ENCODE data around the gene VAV3. TPM values are rescaled to one million over a fixed set of nuclear protein-coding genes. Genes with fewer than 3 reads are reported as not detected.

Gene VAV3
- total and polyA plus RNA-seq, 2 of the 8 experiments (the other 6 are each of a cell fraction or from before 2014, with no cell fraction given): 2.9 to 7.9 TPM

DNA sequence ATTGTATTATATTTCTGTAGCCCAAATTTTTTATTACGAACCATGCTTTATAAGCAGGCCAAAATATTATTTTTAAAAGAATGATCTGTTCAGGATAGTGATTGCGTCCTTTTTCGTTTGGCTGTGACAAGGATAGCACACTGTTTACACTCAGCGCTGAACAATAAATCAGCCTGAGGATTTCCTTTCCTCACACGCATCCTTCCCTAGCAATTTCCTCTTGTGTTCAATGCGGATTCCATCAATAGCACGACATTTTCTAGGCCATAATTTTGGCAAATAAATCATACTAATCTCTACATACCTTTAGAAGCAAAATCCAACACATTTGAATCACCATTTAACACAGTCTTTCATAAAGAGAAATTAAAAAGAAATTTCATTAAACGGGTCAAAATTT, 1.6 kb upstream of the VAV3 start:
- no peak for FAIRE-seq
- TF ChIP-seq POLR2A (IDR thresholded peaks at IDR 0.05; ENCODE audit: control extremely low read depth in 1 of 2, low read depth in 2 of 2, low read length in 2 of 2) (no peak), EGR1 (IDR thresholded peaks at IDR 0.05; ENCODE audit: borderline replicate concordance, low read depth, low read length) (no peak), BRCA1 (IDR thresholded peaks at IDR 0.05; ENCODE audit: low read depth, low read length) (no peak)

More for the DNA sequence above, 1.6 kb upstream of the VAV3 start:
- Histone ChIP-seq H3K14ac (ENCODE audit: insufficient read length) (no peak overlapping the region), H2BK5ac (ENCODE audit: low read depth, low read length) (no peak overlapping the region), H3K4me2 (ENCODE audit: insufficient read depth in 1 of 2, low read depth in 2 of 2, low read length in 2 of 2) (no peak overlapping the region), H3K23ac (ENCODE audit: insufficient read length) (no peak overlapping the region), H3K79me2 (ENCODE audit: control insufficient read depth in 1 of 2, insufficient read depth in 2 of 2, low read length in 2 of 2) (peaks cover 0 to 9% of the 10 kb centered on the region in 2 experiments; a peak in 1 of 4 replicates), H3K4ac (replicated peaks; ENCODE audit: insufficient read length, low read depth, low read length) (no peak overlapping the region), H2BK15ac (ENCODE audit: low read length) (no peak overlapping the region), H3K4me3 (ENCODE audit: extremely low read depth in 1 of 4, insufficient read depth in 2 of 4, low read depth in 3 of 4, low read length in 4 of 4) (no peak overlapping the region), H3K56ac (replicated peaks; ENCODE audit: insufficient read length, low read depth, low read length) (no peak overlapping the region), H3K4me1 (replicated peaks in 1 of 4; ENCODE audit: control insufficient read depth in 3 of 4, insufficient read depth in 4 of 4, low read length in 3 of 4) (peaks cover 0 to 6% (median 0%) of the 10 kb centered on the region in 4 experiments; a peak in 1 of 7 replicates), H3K18ac (ENCODE audit: extremely low read depth, low read length) (no peak overlapping the region), H3K27ac (ENCODE audit: low read depth, low read length) (no peak overlapping the region), H3K36me3 (ENCODE audit: control insufficient read depth in 2 of 4, insufficient read depth in 4 of 4, low read length in 3 of 4) (no peaks in the 10 kb centered on the region), H3K79me1 (ENCODE audit: low read depth, low read length) (no peaks in the 10 kb centered on the region), H3K9ac (replicated peaks in 1 of 4; ENCODE audit: extremely low read depth in 1 of 4, low read depth in 3 of 4, low read length in 3 of 4) (no peak overlapping the region), H2BK120ac (replicated peaks; ENCODE audit: low read depth, low read length) (no peak overlapping the region), H4K20me1 (replicated peaks in 1 of 2; ENCODE audit: control insufficient read depth in 1 of 2, insufficient read depth in 2 of 2, low read length in 2 of 2) (peaks cover 0 to 2% of the 10 kb centered on the region in 2 experiments), H3K9me3 (ENCODE audit: insufficient read depth in 2 of 2, low read depth in 1 of 2, low read length in 1 of 2) (no peaks in the 10 kb centered on the region), H4K91ac (replicated peaks; ENCODE audit: insufficient read length, low read length) (no peak overlapping the region), H2BK20ac (ENCODE audit: low read length) (no peak overlapping the region), H3K23me2 (ENCODE audit: low read depth, low read length) (peaks cover 14% of the 10 kb centered on the region), H4K5ac (ENCODE audit: insufficient read length, low read depth, low read length) (no peak overlapping the region), H2AK5ac (ENCODE audit: low read depth, low read length) (no peak overlapping the region), H2AFZ (ENCODE audit: low read length) (no peak overlapping the region), H2BK12ac (ENCODE audit: low read depth, low read length) (no peak overlapping the region), H3K27me3 (replicated peaks in 1 of 4; ENCODE audit: control insufficient read depth in 3 of 4, extremely low read depth in 1 of 4, insufficient read depth in 3 of 4, low read length in 3 of 4) (peaks cover 0 to 16% (median 9%) of the 10 kb centered on the region in 4 experiments; a peak in 6 of 7 replicates), H4K8ac (ENCODE audit: extremely low read depth, insufficient read depth, low read length) (no peak overlapping the region)
- 91% methylated on average over 8 of the region's 8 CpGs; no CpG with 5 or more reads in 1 of the 2 experiments for WGBS, 2 experiments (ENCODE audit: extremely low coverage in 1 of 2, insufficient coverage in 1 of 2, insufficient read length in 1 of 2, insufficient replicate concordance in 2 of 2, low coverage in 1 of 2, low lambda C conversion rate in 2 of 2, missing lambda C conversion rate in 1 of 2)
- no peak for DNase-seq (ENCODE audit: low read depth in 1 of 2, low spot score in 2 of 2)
- ChIA-PET CTCF (ENCODE audit: partially characterized antibody) (no interaction called here), POLR2A (ENCODE audit: partially characterized antibody) (interaction anchor here (0.6 to 1.5 kb wide), 2 partner anchors 9 to 89 kb away, joined by 3 to 4 read pairs; no protein-coding TSS in a partner anchor)
